K562 (cell line): ENCODE measurements around the gene MYCBP. TPM values are rescaled to one million over a fixed set of nuclear protein-coding genes. Genes with fewer than 3 reads are reported as not detected.

Experiments used
- ATAC-seq: fragments of 200-7000 bp; cut with Tn5 transposase; 3 replicates; pipeline ENCODE4 v1.9.1; 2020; ENCODE audit warnings: moderate library complexity
- BruUV-seq: library from RNA; stranded (reverse); fragments of 400-500 nt; replicated peaks from 2 replicates; lab custom pipeline; 2021; lab: Mats Ljungman, UMichigan
- CTCF ChIA-PET: fragments of 300-600 bp; formaldehyde crosslinking; extraction: SDS; loops from one replicate; lab custom pipeline; 2021; ENCODE audit warnings: low intra/inter-chr PET ratio; lab: Yijun Ruan, JAX
- POLR2A ChIA-PET: fragments of 300-600, 350-650 bp; sonication (Branson Sonifier 250); formaldehyde crosslinking; extraction: SDS; loops from one replicate; lab custom pipeline; 2021; ENCODE audit warnings: antibody characterized with exemption, inconsistent platforms; lab: Yijun Ruan, JAX
- DNase-seq, 4 experiments: peaks; one replicate each; pipeline versions ENCODE4 v3.0.0 to v3.0.0-alpha.2; 2011 to 2018; ENCODE audit warnings: low spot score in 3 of 4, mixed read lengths in 3 of 4; ENCODE audit errors: extremely low read depth in 1 of 4
- FAIRE-seq: peaks from 2 replicates; lab custom pipeline; 2011; peaks lifted over from hg19 to GRCh38; lab: Jason Lieb, UNC
- H2AFZ ChIP-seq: 2 replicates; pipeline ENCODE4 v1.6.0; 2011; ENCODE audit warnings: low read depth, low read length, control low read depth, inconsistent platforms
- H3K27ac ChIP-seq: fragments of 200-600 bp; 3 replicates; pipeline ENCODE4 v1.8.0; 2011; ENCODE audit warnings: low read depth, mild to moderate bottlenecking, control low read depth, inconsistent platforms, low read length, moderate library complexity, mixed read lengths; ENCODE audit errors: extremely low read depth
- H3K27me3 ChIP-seq, 2 experiments: fragments of 300-600 bp in 1 of 2; 2 replicates in 1 of 2; 3 replicates in 1 of 2; pipeline versions ENCODE4 v1.6.0 to v1.8.0; 2011; ENCODE audit warnings: inconsistent platforms in 2 of 2, low read length in 2 of 2, mild to moderate bottlenecking in 1 of 2, mixed read lengths in 1 of 2, moderate library complexity in 1 of 2; ENCODE audit not compliant: control insufficient read depth in 2 of 2, insufficient read depth in 2 of 2
- H3K36me3 ChIP-seq: fragments of 300-600 bp; 3 replicates; pipeline ENCODE4 v1.8.0; 2011; ENCODE audit warnings: mild to moderate bottlenecking, low read length, inconsistent platforms; ENCODE audit not compliant: control insufficient read depth, insufficient read depth
- H3K4me1 ChIP-seq, 2 experiments: fragments of 200-600 bp in 1 of 2; replicated peaks in 1 of 2; 2 replicates in 1 of 2; 3 replicates in 1 of 2; pipeline versions ENCODE4 v1.5.1 to v1.8.0; 2011; ENCODE audit warnings: inconsistent platforms in 2 of 2, low read length in 2 of 2, mild to moderate bottlenecking in 1 of 2, mixed read lengths in 1 of 2, moderate library complexity in 1 of 2; ENCODE audit not compliant: control insufficient read depth in 2 of 2, insufficient read depth in 2 of 2
- H3K4me2 ChIP-seq: 2 replicates; pipeline ENCODE4 v1.6.1; 2011; ENCODE audit warnings: low read length, control low read depth, inconsistent platforms, mixed read lengths; ENCODE audit not compliant: insufficient read depth
- H3K4me3 ChIP-seq: fragments of 200-600 bp; sonication (generic), shearing (Covaris generic); 2 replicates; pipeline ENCODE4 v1.5.1; 2016; ENCODE audit warnings: control low read depth, inconsistent platforms
- H3K79me2 ChIP-seq: fragments of 200-600 bp; 3 replicates; pipeline ENCODE4 v1.8.0; 2011; ENCODE audit warnings: low read length, inconsistent platforms; ENCODE audit not compliant: control insufficient read depth, insufficient read depth
- H3K9ac ChIP-seq, 2 experiments: 2 replicates each; pipeline versions ENCODE4 v1.6.0 to v1.6.1; 2011; ENCODE audit warnings: low read depth in 2 of 2, low read length in 2 of 2, control low read depth in 1 of 2, inconsistent platforms in 1 of 2, mild to moderate bottlenecking in 1 of 2, mixed read lengths in 1 of 2; ENCODE audit not compliant: insufficient read depth in 1 of 2
- H3K9me1 ChIP-seq: one replicate; pipeline ENCODE4 v1.6.0; 2011; ENCODE audit warnings: inconsistent platforms, mild to moderate bottlenecking, low read length, moderate library complexity; ENCODE audit not compliant: control insufficient read depth, insufficient read depth
- H3K9me3 ChIP-seq: replicated peaks from 2 replicates; pipeline ENCODE4 v1.5.1; 2011; ENCODE audit warnings: low read depth, low read length, inconsistent platforms; ENCODE audit not compliant: control insufficient read depth, insufficient read depth
- H4K20me1 ChIP-seq: replicated peaks from 2 replicates; pipeline ENCODE4 v1.6.1; 2011; ENCODE audit warnings: low read length, inconsistent platforms, mixed read lengths; ENCODE audit not compliant: control insufficient read depth, insufficient read depth
- BCOR ChIP-seq: fragments of 450-650 bp; IDR thresholded peaks from 2 replicates; pipeline ENCODE4 v1.6.1; 2016
- DIDO1 ChIP-seq: fragments of 450-650 bp; IDR thresholded peaks from 2 replicates; pipeline ENCODE4 v1.6.1; 2016; ENCODE audit warnings: low read depth, missing biosample characterization, missing genetic modification characterization
- NFRKB ChIP-seq: fragments of 450-650 bp; IDR thresholded peaks from 2 replicates; pipeline ENCODE4 v1.6.1; 2016; ENCODE audit warnings: low read depth
- RBM25 ChIP-seq: fragments of 200-400 bp; formaldehyde crosslinking; IDR thresholded peaks from 2 replicates; pipeline ENCODE4 v1.6.1; 2018; ENCODE audit warnings: low read length, low read depth, moderate library complexity; ENCODE audit not compliant: severe bottlenecking
- ZBTB40 ChIP-seq, 2 experiments: fragments of 450-650 bp in 1 of 2; sonication (generic) in 1 of 2; formaldehyde crosslinking in 1 of 2; IDR thresholded peaks; 2 replicates each; pipeline versions ENCODE4 v1.7.1 to v1.9.0; 2016 to 2022; ENCODE audit warnings: inconsistent platforms in 1 of 2, mild to moderate bottlenecking in 1 of 2, missing genetic modification reagents in 1 of 2
- WGBS: fragments of 100-300 bp; shearing (Covaris generic); methylation state at CpG from one replicate; pipeline ENCODE4 v1.1.6; 2016; ENCODE audit warnings: low coverage, mixed read lengths; ENCODE audit not compliant: insufficient coverage; ENCODE audit errors: missing lambda C conversion rate; 5-methylcytosine and 5-hydroxymethylcytosine counted together
- in situ Hi-C: fragments of 300-500 bp; cut with MboI; formaldehyde crosslinking; loops from 4 replicates; pipeline ENCODE4 v1.15.0; 2018; ENCODE audit warnings: inconsistent platforms, mixed read lengths
- intact Hi-C: fragments of 100-400 bp; cut with micrococcal nuclease; formaldehyde crosslinking; loops from 2 replicates; pipeline ENCODE4 v1.14.2; 2022
- polyA plus RNA-seq, 8 experiments: library from polyadenylated mRNA; depleted of rRNA in 4 of 8; stranded (reverse) in 5 of 8; unstranded in 3 of 8; fragments of >200 nt; fragmentation: Nextera tagmentation in 2 of 8; fragmentation: Illumina TruSeq in 1 of 8; extraction: Ambion mirVana in 2 of 8; extraction: Trizol in 1 of 8; gene quantifications; 2 replicates each; pipeline versions ENCODE4 v1.2.1 to v1.2.3, GENCODE V29; 2011 to 2014; ENCODE audit warnings: inconsistent platforms in 1 of 8, missing spikeins in 1 of 8
- total RNA-seq, 7 experiments: library from RNA; depleted of rRNA in 6 of 7; stranded (reverse); fragments of >200 nt in 6 of 7; fragmentation: Illumina TruSeq in 2 of 7; extraction: Trizol in 2 of 7; gene quantifications; 2 replicates each; pipeline versions ENCODE4 v1.2.1 to v1.2.3, GENCODE V29; 2011 to 2021; ENCODE audit warnings: low replicate concordance in 1 of 7

The MYCBP gene
- total and polyA plus RNA-seq, 9 of the 15 experiments (the other 6 are each of a cell fraction or from before 2014, with no cell fraction given): 32.3 to 253 (median 72.9) TPM

- H3K4me3 ChIP-seq: no peak overlapping the region
- no peak for ATAC-seq
- H3K9ac ChIP-seq: no peak overlapping the region
- no peaks in the 10 kb centered on the region for H4K20me1 ChIP-seq
- POLR2A ChIA-PET: interaction anchor here (1.1 kb wide), 2 partner anchors 14 to 34 kb away, joined by 3 to 4 read pairs; no protein-coding TSS in a partner anchor
- H3K9me1 ChIP-seq: no peaks in the 10 kb centered on the region
- no peak overlapping the region for H3K27ac ChIP-seq
- H3K36me3 ChIP-seq: no peaks in the 10 kb centered on the region
- no peak overlapping the region for H2AFZ ChIP-seq
- H3K4me1 ChIP-seq: no peaks in the 10 kb centered on the region
- FAIRE-seq: no peak
- no peaks in the 10 kb centered on the region for H3K79me2 ChIP-seq
- no peaks in the 10 kb centered on the region for H3K27me3 ChIP-seq
- intact Hi-C loops: no loop called here
- in situ Hi-C loops: no loop called here
- H3K4me2 ChIP-seq: no peak overlapping the region
- WGBS: 14% methylated on average over 2 of the region's 2 CpGs
- CTCF ChIA-PET: no interaction called here
- DNase-seq: no peak
- BruUV-seq: no TSS peak
- no peaks in the 10 kb centered on the region for H3K9me3 ChIP-seq
- TF ChIP-seq BCOR (peak; percentile 84), RBM25 (peak; percentile 91), NFRKB (0 out of 2 replicates have a peak, but pooled peaks have one; percentile 44), DIDO1 (tag) (no peak), ZBTB40 (IDR thresholded peaks at IDR 0.05) (peak; percentile 59), ZBTB40 (CRISPR knock-in tag; IDR thresholded peaks at IDR 0.05) (no peak)
These were observed 23.0 kb upstream of the MYCBP start for GRCh38 chr1:38896169-38896568.
